DOHH2 (cell line): ENCODE results near the gene TANC2.

Experiments used
- H3F3A ChIP-seq: fragments of 200-600 bp; sonication (generic), shearing (Covaris generic); 2 replicates; pipeline ENCODE4 v1.6.0; 2016; ENCODE audit warnings: antibody characterized with exemption, mild to moderate bottlenecking; ENCODE audit not compliant: control insufficient read depth, insufficient read depth
- H3K27ac ChIP-seq: fragments of 200-600 bp; sonication (generic); 2 replicates; pipeline ENCODE4 v1.5.1; 2014; ENCODE audit warnings: low read depth, mild to moderate bottlenecking, low read length, moderate library complexity
- H3K27me3 ChIP-seq: fragments of 200-600 bp; sonication (generic); 2 replicates; pipeline ENCODE4 v1.6.1; 2014; ENCODE audit warnings: mild to moderate bottlenecking, low read length, mixed read lengths; ENCODE audit not compliant: control insufficient read depth
- H3K36me3 ChIP-seq: fragments of 200-600 bp; sonication (generic); 2 replicates; pipeline ENCODE4 v1.6.1; 2014; ENCODE audit warnings: mild to moderate bottlenecking, low read length, moderate library complexity, mixed read lengths; ENCODE audit not compliant: control insufficient read depth
- H3K4me1 ChIP-seq: fragments of 200-600 bp; sonication (generic); 2 replicates; pipeline ENCODE4 v1.6.1; 2014; ENCODE audit warnings: mild to moderate bottlenecking, low read length, mixed read lengths; ENCODE audit not compliant: control insufficient read depth
- H3K4me2 ChIP-seq: fragments of 200-600 bp; sonication (generic); 2 replicates; pipeline ENCODE4 v1.6.0; 2014; ENCODE audit warnings: mild to moderate bottlenecking, low read length, moderate library complexity
- H3K4me3 ChIP-seq: fragments of 200-600 bp; sonication (generic); 2 replicates; pipeline ENCODE4 v1.5.1; 2014; ENCODE audit warnings: mild to moderate bottlenecking, low read length, mixed read lengths
- H3K79me2 ChIP-seq: fragments of 200-600 bp; sonication (generic); 2 replicates; pipeline ENCODE4 v1.6.1; 2014; ENCODE audit warnings: mild to moderate bottlenecking, low read length, mixed read lengths; ENCODE audit not compliant: control insufficient read depth
- H3K9me2 ChIP-seq: fragments of 200-600 bp; sonication (generic); replicated peaks from 2 replicates; pipeline ENCODE4 v1.6.1; 2014; ENCODE audit warnings: mild to moderate bottlenecking, low read length, mixed read lengths; ENCODE audit not compliant: control insufficient read depth
- H3K9me3 ChIP-seq: fragments of 200-600 bp; sonication (generic); 2 replicates; pipeline ENCODE4 v1.6.1; 2014; ENCODE audit warnings: antibody characterized with exemption, low read length, mixed read lengths; ENCODE audit not compliant: control insufficient read depth, insufficient read depth
- H4K20me1 ChIP-seq: fragments of 200-600 bp; sonication (generic); 2 replicates; pipeline ENCODE4 v1.6.0; 2014; ENCODE audit warnings: low read depth, mild to moderate bottlenecking, antibody characterized with exemption, low read length, moderate library complexity; ENCODE audit not compliant: control insufficient read depth, insufficient read depth
- EZH2phosphoT487 ChIP-seq: fragments of 200-600 bp; sonication (generic); IDR thresholded peaks from 2 replicates; pipeline ENCODE4 v1.6.1; 2017; ENCODE audit warnings: borderline replicate concordance, mild to moderate bottlenecking, antibody characterized with exemption, low read length, moderate library complexity, mixed read lengths
- TF ChIP-seq, protein P1 (sequence below): fragments of 200-600 bp; sonication (generic); IDR thresholded peaks from one replicate; pipeline ENCODE4 v1.5.1; 2014; ENCODE audit warnings: antibody characterized with exemption, mild to moderate bottlenecking, low read depth, low read length; ENCODE audit not compliant: poor library complexity, severe bottlenecking

The TANC2 gene

DNA sequence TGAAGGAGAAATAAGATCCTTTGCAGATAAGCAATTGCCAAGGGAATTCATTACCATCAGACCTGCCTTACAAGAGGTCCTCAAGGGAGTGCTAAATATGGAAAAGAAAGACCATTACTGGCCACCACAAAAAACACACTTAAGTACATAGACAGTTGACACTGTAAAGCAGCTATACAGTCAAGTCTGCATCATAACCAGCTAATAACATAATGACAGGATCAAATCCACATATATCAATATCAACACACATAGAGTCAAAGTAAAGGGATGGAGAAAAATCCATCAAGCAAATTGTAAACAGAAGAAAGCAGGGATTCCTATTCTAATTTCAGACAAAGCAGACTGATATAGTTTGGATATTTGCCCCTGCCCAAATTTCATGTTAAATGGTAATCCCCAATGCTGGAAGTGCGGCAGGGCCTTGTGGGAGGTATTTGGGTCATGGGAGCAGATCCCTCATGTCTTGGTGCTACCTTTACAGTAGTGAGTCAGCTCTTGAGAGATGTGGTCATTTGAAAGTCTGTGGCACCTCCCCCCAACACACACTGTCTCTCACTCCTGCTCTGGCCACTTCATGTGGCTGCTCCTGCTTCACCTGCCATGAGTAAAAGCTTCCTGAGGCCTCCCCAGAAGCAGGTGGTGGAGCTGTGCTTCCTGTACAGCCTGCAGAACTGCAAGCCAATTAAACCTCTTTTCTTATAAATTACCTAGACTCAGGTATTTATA, 32.8 kb downstream of the TANC2 start:
- Histone ChIP-seq H3K27ac (no peak overlapping the region), H3K79me2 (no peaks in the 10 kb centered on the region), H3F3A (no peaks in the 10 kb centered on the region), H3K4me2 (no peak overlapping the region), H3K9me2 (no peaks in the 10 kb centered on the region; the same call in 1 of the 2 replicates), H3K4me3 (no peak overlapping the region), H3K36me3 (no peaks in the 10 kb centered on the region), H3K9me3 (no peaks in the 10 kb centered on the region), H3K27me3 (no peaks in the 10 kb centered on the region), H4K20me1 (no peaks in the 10 kb centered on the region), H3K4me1 (no peaks in the 10 kb centered on the region)
- TF ChIP-seq EZH2phosphoT487 = no peak
- TF ChIP-seq, protein P1, sequence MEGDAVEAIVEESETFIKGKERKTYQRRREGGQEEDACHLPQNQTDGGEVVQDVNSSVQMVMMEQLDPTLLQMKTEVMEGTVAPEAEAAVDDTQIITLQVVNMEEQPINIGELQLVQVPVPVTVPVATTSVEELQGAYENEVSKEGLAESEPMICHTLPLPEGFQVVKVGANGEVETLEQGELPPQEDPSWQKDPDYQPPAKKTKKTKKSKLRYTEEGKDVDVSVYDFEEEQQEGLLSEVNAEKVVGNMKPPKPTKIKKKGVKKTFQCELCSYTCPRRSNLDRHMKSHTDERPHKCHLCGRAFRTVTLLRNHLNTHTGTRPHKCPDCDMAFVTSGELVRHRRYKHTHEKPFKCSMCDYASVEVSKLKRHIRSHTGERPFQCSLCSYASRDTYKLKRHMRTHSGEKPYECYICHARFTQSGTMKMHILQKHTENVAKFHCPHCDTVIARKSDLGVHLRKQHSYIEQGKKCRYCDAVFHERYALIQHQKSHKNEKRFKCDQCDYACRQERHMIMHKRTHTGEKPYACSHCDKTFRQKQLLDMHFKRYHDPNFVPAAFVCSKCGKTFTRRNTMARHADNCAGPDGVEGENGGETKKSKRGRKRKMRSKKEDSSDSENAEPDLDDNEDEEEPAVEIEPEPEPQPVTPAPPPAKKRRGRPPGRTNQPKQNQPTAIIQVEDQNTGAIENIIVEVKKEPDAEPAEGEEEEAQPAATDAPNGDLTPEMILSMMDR = no peak

GRCh38 chr17:62999736-63000135, 33.7 kb downstream of the TANC2 start:
- no peaks in the 10 kb centered on the region for H3K36me3 ChIP-seq
- no peak overlapping the region for H3K27ac ChIP-seq
- H3F3A ChIP-seq = no peaks in the 10 kb centered on the region
- H3K4me1 ChIP-seq = no peaks in the 10 kb centered on the region
- no peaks in the 10 kb centered on the region for H3K9me3 ChIP-seq
- H3K9me2 ChIP-seq = no peaks in the 10 kb centered on the region; the same call in 1 of the 2 replicates
- no peaks in the 10 kb centered on the region for H3K79me2 ChIP-seq
- no peaks in the 10 kb centered on the region for H4K20me1 ChIP-seq
- TF ChIP-seq, protein P1 = no peak
- TF ChIP-seq EZH2phosphoT487 = no peak
- H3K4me2 ChIP-seq = no peak overlapping the region
- no peaks in the 10 kb centered on the region for H3K27me3 ChIP-seq
- H3K4me3 ChIP-seq = no peak overlapping the region

DNA sequence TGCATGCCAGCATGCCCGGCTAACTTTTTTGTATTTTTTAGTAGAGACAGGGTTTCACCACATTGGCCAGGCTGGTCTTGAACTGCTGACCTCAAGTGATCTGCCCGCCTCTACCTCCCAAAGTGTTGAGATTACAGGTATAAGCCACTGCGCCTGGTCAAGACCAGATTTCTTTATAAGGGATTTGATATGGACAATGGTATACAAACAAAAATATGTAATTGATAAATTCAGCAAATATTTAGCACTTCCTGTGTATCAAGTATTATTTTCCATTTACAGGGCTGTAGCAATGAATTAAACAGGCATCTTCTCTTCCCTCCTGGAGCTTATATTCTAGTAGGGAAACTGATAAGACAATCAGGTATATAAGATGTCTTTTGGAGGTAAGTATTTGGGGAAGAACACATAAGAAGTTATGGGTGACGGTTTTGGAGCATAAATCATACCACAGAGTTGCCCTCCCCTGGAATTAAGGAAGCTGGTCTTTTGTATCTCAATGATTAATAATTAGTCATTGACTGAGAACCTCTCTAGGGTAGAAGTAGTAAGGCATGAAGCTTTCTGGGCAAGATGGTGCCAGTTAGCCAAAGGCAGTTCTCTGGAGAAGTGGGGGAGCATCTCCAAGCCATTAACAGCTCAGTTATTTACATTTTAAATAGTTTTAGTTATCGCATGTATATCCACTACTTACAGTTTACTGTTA, 35.8 kb downstream of the TANC2 start:
- Histone ChIP-seq H3K79me2 (no peaks in the 10 kb centered on the region), H4K20me1 (no peaks in the 10 kb centered on the region)

More for the DNA sequence above, 35.8 kb downstream of the TANC2 start:
- Histone ChIP-seq H3K27me3 (no peaks in the 10 kb centered on the region), H3K4me2 (no peak overlapping the region), H3F3A (no peaks in the 10 kb centered on the region), H3K4me1 (no peaks in the 10 kb centered on the region), H3K27ac (no peak overlapping the region), H3K9me3 (no peaks in the 10 kb centered on the region), H3K4me3 (no peak overlapping the region), H3K36me3 (no peaks in the 10 kb centered on the region), H3K9me2 (no peaks in the 10 kb centered on the region; the same call in 1 of the 2 replicates)
- TF ChIP-seq EZH2phosphoT487 = no peak
- TF ChIP-seq, protein P1 = no peak
